ENCODE data around the gene CACNA1D. TPM values are rescaled to one million over a fixed set of nuclear protein-coding genes. Genes with fewer than 3 reads are reported as not detected.

The CACNA1D gene
- total and polyA plus RNA-seq, 8 donors: 0.31 to 36.5 (median 12.5) TPM

- Histone ChIP-seq H3K27me3 (no peaks in the 10 kb centered on the region), H3K4me3 (no peak overlapping the region), H3K36me3 (no peaks in the 10 kb centered on the region), H3K27ac (no peak overlapping the region), H3K9me3 (no peaks in the 10 kb centered on the region), H3K4me1 (peaks cover 0 to 7% (median 0%) of the 10 kb centered on the region in 4 donors)
- TF ChIP-seq POLR2A (IDR thresholded peaks at IDR 0.05) (no peak), EP300 (IDR thresholded peaks at IDR 0.05) (no peak), POLR2AphosphoS5 (IDR thresholded peaks at IDR 0.05) (no peak), CTCF (IDR thresholded peaks at IDR 0.05) (no peak)
- intact Hi-C loops (cut with DNase I; ENCODE audit: low total_unique reads): no loop called here
- no peak for DNase-seq
- 84 to 92% (median 85%) methylated on average over 2 of the region's 2 CpGs for WGBS, 5 donors
Observed at GRCh38 chr3:53780806-53781205, 286.4 kb downstream of the CACNA1D start.

GRCh38 chr3:53787016-53787415 is 292.6 kb downstream of the CACNA1D start:
- Histone ChIP-seq H3K9me3 (no peaks in the 10 kb centered on the region), H3K4me3 (no peak overlapping the region), H3K27me3 (no peaks in the 10 kb centered on the region), H3K4me1 (no peaks in the 10 kb centered on the region), H3K27ac (no peak overlapping the region), H3K36me3 (no peaks in the 10 kb centered on the region)
- intact Hi-C loops (cut with DNase I; ENCODE audit: low total_unique reads): no loop called here
- TF ChIP-seq POLR2A (IDR thresholded peaks at IDR 0.05) (no peak), CTCF (IDR thresholded peaks at IDR 0.05) (no peak), POLR2AphosphoS5 (IDR thresholded peaks at IDR 0.05) (no peak), EP300 (IDR thresholded peaks at IDR 0.05) (no peak)
- DNase-seq: no peak
- 79 to 91% (median 88%) methylated on average over 9 of the region's 9 CpGs for WGBS, 5 donors

GRCh38 chr3:53788038-53788437 is 293.6 kb downstream of the CACNA1D start:
- Histone ChIP-seq H3K4me3 (no peak overlapping the region), H3K27me3 (no peaks in the 10 kb centered on the region), H3K27ac (no peak overlapping the region), H3K9me3 (no peaks in the 10 kb centered on the region), H3K4me1 (no peaks in the 10 kb centered on the region), H3K36me3 (no peaks in the 10 kb centered on the region)
- intact Hi-C loops (cut with DNase I; ENCODE audit: low total_unique reads): no loop called here
- TF ChIP-seq POLR2AphosphoS5 (IDR thresholded peaks at IDR 0.05) (no peak), POLR2A (IDR thresholded peaks at IDR 0.05) (no peak), EP300 (IDR thresholded peaks at IDR 0.05) (no peak), CTCF (IDR thresholded peaks at IDR 0.05) (no peak)
- 64 to 76% (median 69%) methylated on average over 5 of the region's 5 CpGs for WGBS, 5 donors
- DNase-seq: no peak

GRCh38 chr3:53789459-53789858 is 295.0 kb downstream of the CACNA1D start:
- Histone ChIP-seq H3K4me3 (no peak overlapping the region), H3K4me1 (no peaks in the 10 kb centered on the region), H3K36me3 (no peaks in the 10 kb centered on the region), H3K27me3 (no peaks in the 10 kb centered on the region), H3K9me3 (no peaks in the 10 kb centered on the region), H3K27ac (no peak overlapping the region)
- TF ChIP-seq EP300 (IDR thresholded peaks at IDR 0.05) (no peak), POLR2A (IDR thresholded peaks at IDR 0.05) (no peak), CTCF (IDR thresholded peaks at IDR 0.05) (no peak), POLR2AphosphoS5 (IDR thresholded peaks at IDR 0.05) (no peak)
- 86 to 89% (median 89%) methylated on average over 15 to 16 of the region's 16 CpGs for WGBS, 5 donors
- no peak for DNase-seq
- intact Hi-C loops (cut with DNase I; ENCODE audit: low total_unique reads): no loop called here
